Central memory CD8-positive, alpha-beta T cell (primary cell): ENCODE measurements around the gene PACSIN2.
"Not testable (repeated sequence)": the region's sequence is repeated elsewhere in the genome, so short reads cannot be mapped to it uniquely, and the experiment has no call there.

Experiments used
- ATAC-seq: fragments of 150-1000 bp; cut with Tn5 transposase; replicated peaks from 2 replicates; pipeline ENCODE4 v1.10.0; 2022; ENCODE audit warnings: mild to moderate bottlenecking, moderate FRiP score, moderate number of reproducible peaks; ENCODE audit not compliant: poor library complexity, severe bottlenecking; ENCODE audit errors: extremely low read depth
- DNase-seq, 2 donors: peaks; one replicate each; pipeline ENCODE4 v3.0.0; 2021; ENCODE audit warnings: low spot score in 2 of 2
- H3K27ac Mint-ChIP-seq: one replicate; pipeline ENCODE4 v1.8.0; 2022; ENCODE audit warnings: low read depth, mild to moderate bottlenecking, moderate library complexity, mixed read lengths
- H3K27me3 Mint-ChIP-seq: one replicate; pipeline ENCODE4 v1.8.0; 2022; ENCODE audit warnings: mixed read lengths
- H3K36me3 Mint-ChIP-seq: one replicate; pipeline ENCODE4 v1.8.0; 2022; ENCODE audit warnings: mild to moderate bottlenecking, moderate library complexity, mixed read lengths; ENCODE audit not compliant: insufficient read depth
- H3K4me1 Mint-ChIP-seq: one replicate; pipeline ENCODE4 v1.8.0; 2022; ENCODE audit warnings: mixed read lengths
- H3K4me3 Mint-ChIP-seq: one replicate; pipeline ENCODE4 v1.8.0; 2022; ENCODE audit warnings: mild to moderate bottlenecking, moderate library complexity, mixed read lengths
- H3K9me3 Mint-ChIP-seq: one replicate; pipeline ENCODE4 v1.8.0; 2022; ENCODE audit warnings: mixed read lengths

Gene PACSIN2

DNA sequence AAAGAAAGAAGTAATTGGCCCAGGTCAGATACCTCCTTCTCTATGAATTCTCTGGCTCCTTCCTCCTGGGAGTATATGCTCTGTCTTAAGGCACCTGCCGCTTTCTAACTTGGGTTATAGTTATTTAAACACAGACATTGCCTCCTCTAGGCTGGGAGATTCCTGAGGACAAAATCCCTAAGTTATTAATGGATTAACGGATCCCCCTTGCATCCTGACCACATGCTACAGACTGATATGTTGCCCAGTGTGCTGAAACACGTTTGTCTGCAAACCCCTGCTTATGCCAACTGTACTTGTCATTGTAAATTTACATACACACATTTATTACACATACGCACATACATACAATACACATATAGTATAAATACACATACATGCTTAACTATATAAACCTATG, 35.3 kb downstream of the PACSIN2 start:
- DNase-seq (no peak), ATAC-seq (no peak)
- Mint-ChIP-seq H3K9me3 (no peaks in the 10 kb centered on the region), H3K27me3 (no peaks in the 10 kb centered on the region), H3K36me3 (peaks cover 2% of the 10 kb centered on the region), H3K4me3 (no peak overlapping the region), H3K27ac (no peak overlapping the region), H3K4me1 (peaks cover 21% of the 10 kb centered on the region)

DNA sequence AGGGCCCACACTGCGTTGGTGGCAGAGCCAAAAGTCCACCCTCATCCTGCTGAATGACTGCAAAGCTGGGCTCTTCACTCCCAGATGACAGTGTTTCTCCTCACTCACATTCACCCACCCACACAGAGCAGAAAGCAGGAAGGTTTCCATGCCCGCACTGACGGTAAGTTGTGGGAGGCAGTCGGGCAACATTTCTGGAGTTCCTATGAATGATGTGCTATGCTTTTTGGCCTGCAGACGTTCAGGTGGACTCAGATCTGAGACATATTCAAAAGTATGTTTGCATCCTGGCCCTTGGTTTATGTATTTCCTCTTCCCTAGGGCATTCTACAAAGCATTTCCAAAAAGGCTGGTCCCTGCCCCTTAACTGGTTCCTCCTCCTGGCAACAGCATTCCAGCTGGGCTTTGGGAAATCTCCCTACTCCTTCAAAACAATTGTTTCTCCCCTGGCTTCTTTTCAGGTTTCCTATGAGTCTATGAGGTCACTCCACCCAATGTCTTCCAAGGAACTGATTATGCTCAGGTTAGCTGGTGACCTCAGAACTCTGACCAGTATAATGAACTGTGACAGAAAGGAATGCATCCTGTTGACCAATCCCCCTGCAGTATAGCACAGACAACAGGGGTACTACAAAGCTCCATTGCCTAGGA, 36.4 kb downstream of the PACSIN2 start:
- peaks cover 31% of the 10 kb centered on the region for H3K4me1 Mint-ChIP-seq

DNA sequence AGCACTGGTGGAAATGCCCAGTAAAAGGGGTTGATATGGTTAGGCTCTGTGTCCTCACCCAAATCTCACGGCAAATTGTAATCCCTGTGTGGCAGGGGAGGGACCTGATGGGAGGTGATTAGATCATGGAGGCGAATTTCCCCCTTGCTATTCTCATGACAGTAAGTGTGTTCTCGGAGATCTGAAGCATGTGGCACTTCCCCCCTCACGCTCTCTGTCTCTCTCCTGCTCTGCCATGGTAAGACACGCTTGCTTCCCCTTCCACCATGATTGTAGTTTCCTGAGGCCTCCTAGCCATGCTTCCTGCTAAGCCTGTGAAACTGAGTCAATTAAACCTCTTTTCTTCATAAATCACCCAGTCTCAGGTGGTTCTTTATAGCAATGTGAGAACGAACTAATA, 37.4 kb downstream of the PACSIN2 start:
- ATAC-seq = no peak
- H3K4me1 Mint-ChIP-seq = peaks cover 39% of the 10 kb centered on the region
- no peak for DNase-seq
- no peaks in the 10 kb centered on the region for H3K9me3 Mint-ChIP-seq
- no peak overlapping the region for H3K4me3 Mint-ChIP-seq
- no peaks in the 10 kb centered on the region for H3K27me3 Mint-ChIP-seq
- H3K27ac Mint-ChIP-seq = no peak overlapping the region
- peaks cover 2% of the 10 kb centered on the region for H3K36me3 Mint-ChIP-seq

More for the DNA sequence above, 36.4 kb downstream of the PACSIN2 start:
- DNase-seq = no peak
- ATAC-seq = no peak
- Mint-ChIP-seq H3K4me3 (no peak overlapping the region), H3K9me3 (no peaks in the 10 kb centered on the region), H3K27me3 (no peaks in the 10 kb centered on the region), H3K27ac (no peak overlapping the region), H3K36me3 (peaks cover 4% of the 10 kb centered on the region)

DNA sequence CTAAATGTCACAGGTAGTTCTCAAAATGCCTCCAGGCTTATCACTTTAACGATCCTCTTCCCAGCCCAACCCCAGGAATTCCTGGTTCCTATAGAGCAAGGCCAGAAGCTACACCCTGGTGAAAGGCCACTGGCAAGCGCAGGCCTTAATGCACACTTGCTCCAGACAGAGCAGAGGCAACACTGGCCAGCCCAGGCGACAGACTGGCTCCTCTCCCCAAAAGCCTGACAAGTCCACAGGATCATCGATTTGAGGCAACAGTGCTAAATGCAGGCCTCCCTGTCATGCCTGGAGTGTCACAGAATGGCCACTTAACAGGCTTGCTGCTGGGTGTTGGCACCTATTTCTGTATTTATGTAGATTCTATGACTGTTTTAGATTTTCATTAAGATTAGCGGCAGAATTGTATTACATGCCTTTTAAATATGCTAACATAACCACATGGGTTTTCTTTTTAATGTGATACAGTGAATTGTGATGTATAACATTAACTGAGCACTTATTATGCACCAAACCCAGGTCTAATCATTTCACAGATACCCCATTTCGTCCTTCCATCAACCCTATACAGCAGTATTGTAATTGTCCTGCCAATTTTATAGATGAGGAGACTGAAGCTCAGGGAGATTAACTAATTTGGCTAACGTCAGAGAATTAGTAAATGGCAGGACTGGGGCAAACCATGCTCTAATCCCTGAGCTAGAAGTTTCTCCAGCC, 38.6 kb downstream of the PACSIN2 start:
- Mint-ChIP-seq H3K36me3 (peaks cover 2% of the 10 kb centered on the region), H3K27ac (no peak overlapping the region), H3K4me1 (peaks cover 39% of the 10 kb centered on the region), H3K27me3 (no peaks in the 10 kb centered on the region), H3K4me3 (no peak overlapping the region), H3K9me3 (no peaks in the 10 kb centered on the region)
- ATAC-seq (no peak), DNase-seq (no peak)

DNA sequence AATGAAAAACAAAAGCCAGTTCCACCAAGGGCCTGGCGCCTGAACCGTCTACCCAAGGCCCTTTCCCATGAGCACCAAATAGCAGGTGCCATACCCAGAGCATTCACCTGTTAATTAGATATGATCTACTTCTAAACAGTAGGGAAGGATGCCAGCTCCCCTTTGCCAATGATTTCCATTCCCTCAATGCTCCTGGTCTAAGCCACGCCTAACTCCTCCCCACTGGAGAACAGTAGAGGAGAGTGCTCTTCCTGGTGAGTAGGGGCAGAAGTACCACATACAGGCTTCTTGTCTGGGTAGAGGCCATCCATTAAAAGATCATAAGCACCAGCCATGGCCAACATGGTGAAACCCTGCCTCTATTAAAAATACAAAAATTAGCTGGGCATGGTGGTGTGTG, 40.7 kb downstream of the PACSIN2 start:
- ATAC-seq = no peak

DNA sequence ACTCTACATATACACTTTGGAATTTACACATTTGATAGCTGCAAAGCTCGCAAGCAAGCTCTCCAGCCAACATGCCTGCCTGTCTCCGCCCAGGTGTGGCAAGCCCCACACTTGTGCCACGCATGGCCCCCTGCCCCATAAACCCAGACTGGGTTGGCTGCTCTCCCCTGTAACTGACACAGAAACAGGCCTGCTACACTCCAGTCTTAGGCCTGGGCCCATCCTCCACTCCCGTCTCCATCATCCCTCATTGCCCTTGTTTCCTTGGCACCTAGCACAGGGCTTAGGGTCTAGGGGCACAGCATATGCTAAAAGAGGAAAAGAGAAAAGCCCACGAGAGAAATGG, 41.4 kb downstream of the PACSIN2 start:
- DNase-seq (no peak), ATAC-seq (no peak)
- Mint-ChIP-seq H3K4me1 (peaks cover 39% of the 10 kb centered on the region), H3K4me3 (no peak overlapping the region), H3K9me3 (no peaks in the 10 kb centered on the region), H3K27ac (peak overlapping the region; percentile 6), H3K36me3 (peaks cover 2% of the 10 kb centered on the region), H3K27me3 (no peaks in the 10 kb centered on the region)

More for the DNA sequence above, 40.7 kb downstream of the PACSIN2 start:
- Mint-ChIP-seq H3K4me3 (no peak overlapping the region), H3K27me3 (no peaks in the 10 kb centered on the region), H3K4me1 (peaks cover 45% of the 10 kb centered on the region), H3K27ac (peak overlapping the region; percentile 63), H3K36me3 (peaks cover 2% of the 10 kb centered on the region), H3K9me3 (no peaks in the 10 kb centered on the region)
- no peak for DNase-seq

DNA sequence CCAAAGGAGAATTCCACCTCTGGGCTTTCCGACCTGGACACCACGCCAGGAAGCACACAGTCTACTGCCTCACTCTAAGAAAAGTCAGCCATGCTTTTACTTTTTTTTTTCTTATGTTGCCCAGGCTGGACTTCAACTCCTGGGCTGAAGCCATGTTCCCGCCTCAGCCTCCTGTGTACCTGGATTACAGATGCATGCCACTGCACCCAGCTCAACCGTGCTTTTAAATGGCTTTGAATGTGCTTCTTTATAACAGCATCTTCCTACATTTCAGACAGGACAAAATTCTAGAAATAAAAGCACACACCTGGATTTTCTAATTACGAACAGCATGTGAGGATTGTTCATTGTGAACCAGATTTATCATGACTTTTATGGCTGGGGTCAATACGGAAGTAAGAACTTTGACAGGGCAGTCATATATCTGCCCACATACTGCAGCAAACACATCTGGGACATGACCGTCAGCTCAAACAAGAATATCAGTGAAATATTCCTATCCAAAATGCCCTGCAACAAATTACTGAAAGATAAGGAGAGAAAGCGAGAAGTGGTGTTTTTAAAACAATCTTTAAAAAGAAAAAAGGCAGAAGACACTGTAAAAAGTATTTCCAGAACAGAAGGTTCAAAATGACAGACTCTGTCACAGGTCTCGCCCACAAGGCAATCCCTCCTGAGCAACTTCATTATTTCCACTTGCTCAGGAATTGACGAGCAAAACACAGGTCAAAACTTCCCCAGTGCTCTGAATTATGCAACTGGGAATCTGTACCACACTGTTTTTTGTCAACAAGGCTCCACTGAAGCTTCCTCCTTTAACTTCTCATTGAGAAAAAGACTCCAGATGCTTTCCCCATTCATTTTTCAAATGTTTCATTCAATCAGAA, 42.1 kb downstream of the PACSIN2 start:
- no peak overlapping the region for H3K4me3 Mint-ChIP-seq
- H3K9me3 Mint-ChIP-seq = no peaks in the 10 kb centered on the region
- peak overlapping the region; percentile 6 for H3K27ac Mint-ChIP-seq
- no peak for ATAC-seq
- no peaks in the 10 kb centered on the region for H3K27me3 Mint-ChIP-seq
- H3K36me3 Mint-ChIP-seq = peaks cover 2% of the 10 kb centered on the region
- H3K4me1 Mint-ChIP-seq = peaks cover 40% of the 10 kb centered on the region
- DNase-seq = no peak

DNA sequence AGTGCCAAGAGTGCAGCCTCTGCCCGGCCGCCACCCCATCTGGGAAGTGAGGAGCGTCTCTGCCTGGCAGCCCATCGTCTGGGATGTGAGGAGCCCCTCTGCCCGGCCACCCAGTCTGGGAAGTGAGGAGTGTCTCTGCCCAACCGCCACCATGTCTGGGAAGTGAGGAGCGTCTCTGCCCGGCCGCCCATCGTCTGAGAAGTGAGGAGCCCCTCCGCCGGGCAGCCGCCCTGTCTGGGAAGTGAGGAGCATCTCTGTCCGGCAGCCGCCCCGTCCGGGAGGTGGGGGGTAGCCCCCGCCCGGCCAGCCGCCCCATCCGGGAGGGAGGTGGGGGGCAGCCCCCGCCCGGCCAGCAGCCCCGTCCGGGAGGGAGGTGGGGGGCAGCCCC, 43.5 kb downstream of the PACSIN2 start:
- not testable (repeated sequence) for H3K27ac Mint-ChIP-seq

DNA sequence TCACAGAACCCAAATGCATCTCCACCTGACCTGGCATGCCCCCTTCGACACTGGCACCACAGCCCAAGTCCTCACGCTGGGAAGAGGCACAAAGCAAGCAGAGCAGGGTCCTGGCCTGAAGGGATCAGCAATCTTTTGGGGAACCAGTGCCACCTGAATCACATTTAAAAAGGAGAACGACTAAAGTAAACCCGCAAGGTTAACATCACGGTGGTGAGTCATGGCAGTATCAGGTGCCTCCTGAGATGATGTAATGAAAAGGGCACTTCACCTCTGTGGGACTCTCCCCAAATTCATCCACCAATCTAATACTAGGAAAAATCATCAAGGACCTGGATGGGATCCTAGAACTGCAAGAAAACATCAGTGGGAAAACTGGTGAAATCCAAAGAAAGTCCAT, 44.9 kb downstream of the PACSIN2 start:
- DNase-seq (no peak), ATAC-seq (no peak)
- peaks cover 10% of the 10 kb centered on the region for H3K36me3 Mint-ChIP-seq
- no peaks in the 10 kb centered on the region for H3K9me3 Mint-ChIP-seq
- H3K4me3 Mint-ChIP-seq = no peak overlapping the region
- H3K4me1 Mint-ChIP-seq = peaks cover 50% of the 10 kb centered on the region
- H3K27ac Mint-ChIP-seq = no peak overlapping the region
- H3K27me3 Mint-ChIP-seq = no peaks in the 10 kb centered on the region

More for the DNA sequence above, 43.5 kb downstream of the PACSIN2 start:
- not testable (repeated sequence) for H3K4me3 Mint-ChIP-seq, H3K27me3 Mint-ChIP-seq, H3K9me3 Mint-ChIP-seq, DNase-seq, H3K36me3 Mint-ChIP-seq, ATAC-seq
- H3K4me1 Mint-ChIP-seq = peaks cover 46% of the 10 kb centered on the region

DNA sequence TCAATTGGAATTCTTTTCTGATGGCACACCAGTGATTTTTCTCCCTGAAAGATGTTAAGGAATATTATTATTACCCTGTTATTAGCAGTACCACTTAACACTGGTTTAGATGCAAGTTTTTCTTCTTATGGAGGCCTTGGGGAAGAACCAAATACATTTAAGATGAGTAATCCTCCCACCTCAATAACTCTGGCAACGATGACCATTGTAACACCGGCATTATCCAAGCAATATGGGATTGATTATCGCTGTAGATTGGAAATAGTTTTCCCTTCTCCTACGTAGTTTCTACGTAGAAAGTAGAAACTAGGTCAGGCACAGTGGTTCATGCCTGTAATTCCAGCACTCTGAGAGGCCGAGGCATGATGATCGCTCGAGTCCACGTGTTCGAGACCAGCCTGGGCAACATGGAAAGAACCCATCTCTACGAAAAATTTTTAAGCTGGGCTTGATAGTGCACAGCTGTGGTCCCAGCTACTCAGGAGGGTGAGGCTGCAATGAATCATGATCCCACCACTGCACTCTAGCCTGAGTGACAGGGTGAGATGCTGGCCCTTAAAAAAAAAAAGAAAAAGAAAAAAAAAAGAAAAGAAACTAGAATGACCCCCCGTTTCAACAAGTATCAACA, 45.5 kb downstream of the PACSIN2 start:
- Mint-ChIP-seq H3K4me1 (peaks cover 49% of the 10 kb centered on the region), H3K27me3 (no peaks in the 10 kb centered on the region), H3K4me3 (no peak overlapping the region), H3K36me3 (peaks cover 10% of the 10 kb centered on the region), H3K27ac (no peak overlapping the region), H3K9me3 (no peaks in the 10 kb centered on the region)
- DNase-seq (no peak), ATAC-seq (no peak)

DNA sequence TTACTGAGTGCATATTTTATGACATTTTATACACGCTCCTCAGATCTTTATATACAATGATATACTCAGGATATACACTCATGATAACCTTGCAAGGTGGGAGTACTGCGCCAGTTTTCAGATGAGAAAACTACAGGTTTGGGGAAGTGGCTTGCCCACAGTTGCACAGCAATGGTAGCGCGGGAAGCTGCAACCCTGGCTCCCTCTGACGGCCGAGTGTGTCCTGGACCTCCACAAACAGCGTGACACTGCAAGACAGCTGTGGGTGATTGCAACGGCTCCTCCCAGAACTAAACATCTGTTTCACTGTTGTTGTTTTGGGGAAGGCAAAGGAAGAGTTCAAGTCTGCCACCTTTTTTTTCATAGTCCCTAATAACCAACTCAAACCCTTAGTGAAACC, 47.0 kb downstream of the PACSIN2 start:
- DNase-seq (no peak), ATAC-seq (no peak)
- peaks cover 17% of the 10 kb centered on the region for H3K36me3 Mint-ChIP-seq
- no peaks in the 10 kb centered on the region for H3K9me3 Mint-ChIP-seq
- peaks cover 44% of the 10 kb centered on the region for H3K4me1 Mint-ChIP-seq
- H3K27ac Mint-ChIP-seq = no peak overlapping the region
- H3K4me3 Mint-ChIP-seq = no peak overlapping the region
- no peaks in the 10 kb centered on the region for H3K27me3 Mint-ChIP-seq

DNA sequence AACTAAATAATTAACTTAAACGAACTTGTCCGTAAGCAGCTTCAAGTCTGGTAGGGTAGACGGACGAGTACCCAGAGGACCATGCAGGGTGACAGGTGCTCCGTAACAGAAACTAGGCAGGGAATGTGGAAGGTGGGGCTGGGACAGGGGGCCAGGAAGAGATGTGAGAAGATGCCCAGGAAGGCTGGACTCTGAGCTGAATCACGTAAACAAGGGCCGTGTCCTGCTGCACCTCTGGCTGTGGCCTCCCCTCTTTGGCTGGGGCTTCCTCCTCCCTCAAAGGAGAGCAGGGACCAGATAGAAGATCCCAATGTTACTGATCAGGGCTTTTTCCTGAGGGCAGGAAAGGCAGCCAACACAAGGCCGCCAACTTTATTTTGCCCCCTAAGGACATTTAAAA, 47.9 kb downstream of the PACSIN2 start:
- DNase-seq = no peak
- peaks cover 17% of the 10 kb centered on the region for H3K36me3 Mint-ChIP-seq
- H3K27me3 Mint-ChIP-seq = no peaks in the 10 kb centered on the region
- no peaks in the 10 kb centered on the region for H3K9me3 Mint-ChIP-seq
- H3K27ac Mint-ChIP-seq = no peak overlapping the region
- no peak overlapping the region for H3K4me3 Mint-ChIP-seq
- H3K4me1 Mint-ChIP-seq = peaks cover 47% of the 10 kb centered on the region
- no peak for ATAC-seq
